Lower leg skin (tissue), 4 donors: ENCODE measurements around the gene FNDC3B. TPM values are rescaled to one million over a fixed set of nuclear protein-coding genes. Genes with fewer than 3 reads are reported as not detected.

Experiments used
- DNase-seq, 2 donors: peaks; one replicate each; pipeline ENCODE4 v3.0.0-alpha.2; 2019; ENCODE audit warnings: low spot score in 2 of 2
- H3K4me3 ChIP-seq: fragments of 200-600 bp; sonication (generic); 2 replicates; pipeline ENCODE4 v1.5.1; 2017; ENCODE audit warnings: mild to moderate bottlenecking, low read depth; ENCODE audit not compliant: poor library complexity, severe bottlenecking
- CTCF ChIP-seq, 3 donors: fragments of 450-650 bp; IDR thresholded peaks; one replicate each; pipeline ENCODE4 v1.5.1; 2016; ENCODE audit warnings: antibody characterized with exemption in 3 of 3, mild to moderate bottlenecking in 3 of 3, moderate library complexity in 2 of 3
- POLR2A ChIP-seq, 2 donors: fragments of 450-650 bp; IDR thresholded peaks; one replicate each; pipeline ENCODE4 v1.6.1; 2016 to 2017; ENCODE audit warnings: antibody characterized with exemption in 2 of 2, mild to moderate bottlenecking in 1 of 2, moderate library complexity in 1 of 2
- WGBS, 2 donors: methylation state at CpG; one replicate each; pipeline ENCODE4 v1.1.5; 2018; 5-methylcytosine and 5-hydroxymethylcytosine counted together
- intact Hi-C: fragments of 100-400 bp; cut with DNase I; formaldehyde crosslinking; loops from one replicate; pipeline ENCODE4 v1.15.0; 2023; ENCODE audit warnings: low total_unique reads
- total RNA-seq, 4 donors: library from RNA; depleted of rRNA; stranded (reverse); fragments of >200 nt; gene quantifications; one replicate each; pipeline ENCODE4 v1.1.0, GENCODE V29; 2016

The FNDC3B gene
- total RNA-seq, 4 donors from 2014 or later, result 22.9 to 39.3 (median 23.2) TPM

- intact Hi-C loops, result no loop called here
These were observed 220.4 kb downstream of the FNDC3B start for GRCh38 chr3:172259726-172260248.

GRCh38 chr3:172260381-172260780 is 221.0 kb downstream of the FNDC3B start:
- no peak for DNase-seq
- no peak overlapping the region for H3K4me3 ChIP-seq
- no peak for TF ChIP-seq POLR2A (IDR thresholded peaks at IDR 0.05)
- TF ChIP-seq CTCF (IDR thresholded peaks at IDR 0.05), result no peak
- 85 to 88% methylated on average over 2 of the region's 2 CpGs for WGBS, 2 donors
- intact Hi-C loops, result no loop called here

More at GRCh38 chr3:172259726-172260248, 220.4 kb downstream of the FNDC3B start:
- TF ChIP-seq POLR2A (IDR thresholded peaks at IDR 0.05), result no peak
- TF ChIP-seq CTCF (IDR thresholded peaks at IDR 0.05), result no peak
- WGBS, 2 donors, result 39 to 40% methylated on average over 2 of the region's 2 CpGs
- DNase-seq, result no peak
- no peak overlapping the region for H3K4me3 ChIP-seq

GRCh38 chr3:172261054-172261453 is 221.7 kb downstream of the FNDC3B start:
- intact Hi-C loops, result no loop called here
- WGBS, 2 donors, result 83 to 85% methylated on average over 5 of the region's 5 CpGs
- no peak for TF ChIP-seq POLR2A (IDR thresholded peaks at IDR 0.05)
- TF ChIP-seq CTCF (IDR thresholded peaks at IDR 0.05), result no peak
- no peak for DNase-seq
- H3K4me3 ChIP-seq, result no peak overlapping the region

- TF ChIP-seq CTCF (IDR thresholded peaks at IDR 0.05) (no peak), POLR2A (IDR thresholded peaks at IDR 0.05) (no peak)
These were observed 223.7 kb downstream of the FNDC3B start for GRCh38 chr3:172262991-172263608.

GRCh38 chr3:172263781-172264486 is 224.6 kb downstream of the FNDC3B start:
- H3K4me3 ChIP-seq, result no peak overlapping the region
- DNase-seq, result no peak
- WGBS, 2 donors, result 96 to 98% methylated on average over 7 of the region's 7 CpGs
- TF ChIP-seq CTCF (IDR thresholded peaks at IDR 0.05) (no peak), POLR2A (IDR thresholded peaks at IDR 0.05) (no peak)
- intact Hi-C loops, result no loop called here

More at GRCh38 chr3:172262991-172263608, 223.7 kb downstream of the FNDC3B start:
- 49 to 79% methylated on average over 1 of the region's 1 CpG for WGBS, 2 donors
- intact Hi-C loops, result no loop called here
- H3K4me3 ChIP-seq, result no peak overlapping the region
- DNase-seq, result no peak
